ENCODE results near the gene DNAH11.
"Not testable (repeated sequence)": the region's sequence is repeated elsewhere in the genome, so short reads cannot be mapped to it uniquely, and the experiment has no call there.

The DNAH11 gene

GRCh38 chr7:21767300-21767900 is 224.6 kb downstream of the DNAH11 start:
- peak; percentile 77 for DNase-seq (ENCODE audit: low read depth, low spot score)

GRCh38 chr7:21768279-21768678 is 225.4 kb downstream of the DNAH11 start:
- DNase-seq (ENCODE audit: low read depth, low spot score) = no peak

- DNase-seq (ENCODE audit: low read depth, low spot score) = no peak
Measured at GRCh38 chr7:21771266-21771665, 228.4 kb downstream of the DNAH11 start.

GRCh38 chr7:21771906-21772610 is 229.2 kb downstream of the DNAH11 start:
- peak; percentile 4 for DNase-seq (ENCODE audit: low read depth, low spot score)

- DNase-seq (ENCODE audit: low read depth, low spot score) = no peak
Measured at GRCh38 chr7:21773326-21773725, 230.5 kb downstream of the DNAH11 start.

- DNase-seq (ENCODE audit: low read depth, low spot score) = no peak
Measured at GRCh38 chr7:21777921-21778320, 235.1 kb downstream of the DNAH11 start.

- DNase-seq (ENCODE audit: low read depth, low spot score) = no peak
Measured at GRCh38 chr7:21778953-21779352, 236.1 kb downstream of the DNAH11 start.

- DNase-seq (ENCODE audit: low read depth, low spot score) = peak; percentile 54
Measured at GRCh38 chr7:21782996-21783395, 240.2 kb downstream of the DNAH11 start.

GRCh38 chr7:21784989-21785388 is 242.2 kb downstream of the DNAH11 start:
- DNase-seq (ENCODE audit: low read depth, low spot score) = no peak

- no peak for DNase-seq (ENCODE audit: low read depth, low spot score)
Measured at GRCh38 chr7:21805791-21806190, 263.0 kb downstream of the DNAH11 start.

- DNase-seq (ENCODE audit: low read depth, low spot score) = no peak
Measured at GRCh38 chr7:21806388-21806787, 263.5 kb downstream of the DNAH11 start.

- no peak for DNase-seq (ENCODE audit: low read depth, low spot score)
Measured at GRCh38 chr7:21819048-21819447, 276.2 kb downstream of the DNAH11 start.

- no peak for DNase-seq (ENCODE audit: low read depth, low spot score)
Measured at GRCh38 chr7:21828841-21829240, 286.0 kb downstream of the DNAH11 start.

- no peak for DNase-seq (ENCODE audit: low read depth, low spot score)
Measured at GRCh38 chr7:21829731-21830130, 286.9 kb downstream of the DNAH11 start.

- DNase-seq (ENCODE audit: low read depth, low spot score) = no peak
Measured at GRCh38 chr7:21844742-21845141, 301.9 kb downstream of the DNAH11 start.

GRCh38 chr7:21850531-21851285 is 307.9 kb downstream of the DNAH11 start:
- DNase-seq (ENCODE audit: low read depth, low spot score) = peak; percentile 41

- DNase-seq (ENCODE audit: low read depth, low spot score) = no peak
Measured at GRCh38 chr7:21851559-21851967, 308.7 kb downstream of the DNAH11 start.

- not testable (repeated sequence) for DNase-seq (ENCODE audit: low read depth, low spot score)
Measured at GRCh38 chr7:21865631-21866204, 322.9 kb downstream of the DNAH11 start.

GRCh38 chr7:21866731-21867130 is 323.9 kb downstream of the DNAH11 start:
- DNase-seq (ENCODE audit: low read depth, low spot score) = no peak

GRCh38 chr7:21867226-21867625 is 324.4 kb downstream of the DNAH11 start:
- DNase-seq (ENCODE audit: low read depth, low spot score) = no peak

GRCh38 chr7:21867816-21868575 is 325.2 kb downstream of the DNAH11 start:
- peak; percentile 13 for DNase-seq (ENCODE audit: low read depth, low spot score)

GRCh38 chr7:21868576-21868850 is 325.7 kb downstream of the DNAH11 start:
- peak; percentile 27 for DNase-seq (ENCODE audit: low read depth, low spot score)

Measured in astrocyte of the hippocampus (primary cell).